Thyroid gland (tissue), 4 donors: ENCODE measurements around the gene FAM120A. TPM values are rescaled to one million over a fixed set of nuclear protein-coding genes. Genes with fewer than 3 reads are reported as not detected.

Experiments used
- DNase-seq, 2 donors: peaks; one replicate each; pipeline ENCODE4 v3.0.0-alpha.2; 2019
- H3K27ac ChIP-seq, 3 donors: fragments of 200-600 bp; sonication (generic); 1 replicate in 2 of 3; 2 replicates in 1 of 3; pipeline ENCODE4 v1.5.1; 2016 to 2019; ENCODE audit warnings: mild to moderate bottlenecking in 1 of 3, moderate library complexity in 1 of 3
- H3K27me3 ChIP-seq: fragments of 200-600 bp; sonication (generic); one replicate; pipeline ENCODE4 v1.5.1; 2019
- H3K36me3 ChIP-seq, 2 donors: fragments of 200-600 bp; sonication (generic); one replicate each; pipeline ENCODE4 v1.5.1; 2016 to 2019
- H3K4me1 ChIP-seq, 2 donors: fragments of 200-600 bp; sonication (generic); one replicate each; pipeline ENCODE4 v1.5.1; 2017 to 2019
- H3K4me3 ChIP-seq, 3 donors: fragments of 200-600 bp; sonication (generic); replicated peaks in 1 of 3; 1 replicate in 2 of 3; 2 replicates in 1 of 3; pipeline ENCODE4 v1.5.1; 2016; ENCODE audit warnings: mild to moderate bottlenecking in 1 of 3
- H3K9me3 ChIP-seq: fragments of 200-600 bp; sonication (generic); one replicate; pipeline ENCODE4 v1.5.1; 2017
- CTCF ChIP-seq, 6 experiments: fragments of 200-600 bp in 3 of 6; fragments of 450-650 bp in 3 of 6; sonication (generic) in 3 of 6; IDR thresholded peaks; one replicate each; pipeline ENCODE4 v1.5.1; 2016 to 2019; ENCODE audit warnings: antibody characterized with exemption in 6 of 6, mild to moderate bottlenecking in 2 of 6, inconsistent platforms in 1 of 6, moderate library complexity in 1 of 6
- POLR2A ChIP-seq, 2 donors: fragments of 450-650 bp; IDR thresholded peaks; one replicate each; pipeline ENCODE4 v1.6.1; 2017; ENCODE audit warnings: antibody characterized with exemption in 2 of 2, mild to moderate bottlenecking in 2 of 2, moderate library complexity in 1 of 2
- WGBS, 2 donors: methylation state at CpG; one replicate each; pipeline ENCODE4 v1.1.5; 2017; 5-methylcytosine and 5-hydroxymethylcytosine counted together
- intact Hi-C: fragments of 100-400 bp; cut with DNase I; formaldehyde crosslinking; loops from one replicate; pipeline ENCODE4 v1.15.1; 2023
- microRNA-seq: library from miRNA; unstranded; fragments of <30 nt; microRNA quantifications from one replicate; pipeline ENCODE4, GENCODE V29; 2016
- small RNA-seq: library from RNA; depleted of rRNA; stranded (forward); fragments of <200 nt; gene quantifications from one replicate; pipeline ENCODE3, GENCODE V24; 2016
- total RNA-seq, 4 donors: library from RNA; depleted of rRNA; stranded (reverse); fragments of >200 nt; gene quantifications; one replicate each; pipeline ENCODE4 v1.2.3, GENCODE V29; 2016

The FAM120A gene
- total RNA-seq, 4 donors from 2014 or later, result 78.1 to 118 (median 111) TPM

- H3K9me3 ChIP-seq, result no peaks in the 10 kb centered on the region
- peaks cover 20 to 31% of the 10 kb centered on the region in 2 donors for H3K4me1 ChIP-seq
- no peak overlapping the region for H3K4me3 ChIP-seq
- intact Hi-C loops, result no loop called here
- no peak for DNase-seq
- no peaks in the 10 kb centered on the region for H3K36me3 ChIP-seq
- peak overlapping the region in 1 of 3 donors; percentile 19 for H3K27ac ChIP-seq
- TF ChIP-seq CTCF (IDR thresholded peaks at IDR 0.05), result no peak
- TF ChIP-seq POLR2A (IDR thresholded peaks at IDR 0.05), result no peak
- 27 to 57% methylated on average over 2 to 3 of the region's 3 CpGs for WGBS, 2 donors
- H3K27me3 ChIP-seq, result no peaks in the 10 kb centered on the region
Measured at GRCh38 chr9:93613791-93614190, 162.3 kb downstream of the FAM120A start.

- WGBS, 2 donors, result 84 to 88% methylated on average over 5 of the region's 5 CpGs
- peaks cover 22 to 37% of the 10 kb centered on the region in 2 donors for H3K4me1 ChIP-seq
- H3K9me3 ChIP-seq, result no peaks in the 10 kb centered on the region
- H3K27ac ChIP-seq, result no peak overlapping the region
- H3K4me3 ChIP-seq, result no peak overlapping the region
- no peaks in the 10 kb centered on the region for H3K36me3 ChIP-seq
- intact Hi-C loops, result no loop called here
- no peaks in the 10 kb centered on the region for H3K27me3 ChIP-seq
- TF ChIP-seq CTCF (IDR thresholded peaks at IDR 0.05) (no peak), POLR2A (IDR thresholded peaks at IDR 0.05) (no peak)
- no peak for DNase-seq
Measured at GRCh38 chr9:93614830-93615468, 163.5 kb downstream of the FAM120A start.

Small RNA genes within 50 kb of the gene (microRNA-seq; reads per million reads assigned to microRNA genes)
- gene MIR548AU, result not detected

Small RNA genes within 50 kb of the gene (small RNA-seq; reads per million reads assigned to genes)
- not detected for gene RF00019

Other genes starting within 250 kb of the FAM120A start
- 10 to 100 TPM; 68.5 to 92.7 (median 80.8) TPM for gene FAM120AOS, start 1.9 kb downstream of the FAM120A start, total RNA-seq
- 10 to 100 TPM; 32.8 to 50.1 (median 33.0) TPM for gene PHF2, start 124.9 kb downstream of the FAM120A start, total RNA-seq